Endothelial cell of umbilical vein (primary cell): ENCODE results near the gene LHX5. TPM values are rescaled to one million over a fixed set of nuclear protein-coding genes. Genes with fewer than 3 reads are reported as not detected.

Experiments
- BruUV-seq: library from RNA; stranded (reverse); fragments of 400-500 nt; replicated peaks from 2 replicates; lab custom pipeline; 2021; lab: Mats Ljungman, UMichigan
- CTCF ChIA-PET: fragments of 300-600, 350-600 bp; sonication (Branson Sonifier 250); formaldehyde crosslinking; loops from one replicate; lab custom pipeline; 2021; ENCODE audit warnings: antibody characterized with exemption, inconsistent platforms; lab: Charles Lee
- POLR2A ChIA-PET: fragments of 300-600, 350-600 bp; sonication (Branson Sonifier 250); formaldehyde crosslinking; loops from one replicate; lab custom pipeline; 2021; ENCODE audit warnings: antibody characterized with exemption, inconsistent platforms; lab: Charles Lee
- DNase-seq: peaks from one replicate; pipeline ENCODE4 v3.0.0-alpha.2; 2011; ENCODE audit warnings: low read depth, low spot score
- FAIRE-seq: peaks from 2 replicates; lab custom pipeline; 2011; peaks lifted over from hg19 to GRCh38; lab: Jason Lieb, UNC
- H2AFZ ChIP-seq: 2 replicates; pipeline ENCODE4 v1.6.0; 2012; ENCODE audit warnings: low read depth, low read length, control low read depth, inconsistent platforms
- H3K27ac ChIP-seq: 2 replicates; pipeline ENCODE4 v1.5.1; 2011; ENCODE audit warnings: low read depth, mild to moderate bottlenecking, control low read depth, low read length, moderate library complexity; ENCODE audit not compliant: insufficient read depth
- H3K27me3 ChIP-seq, 2 experiments: 2 replicates each; pipeline versions ENCODE4 v1.6.0 to v1.6.1; 2011; ENCODE audit warnings: low read length in 2 of 2, mixed read lengths in 1 of 2; ENCODE audit not compliant: control insufficient read depth in 2 of 2, insufficient read depth in 2 of 2
- H3K36me3 ChIP-seq, 2 experiments: 2 replicates in 1 of 2; 3 replicates in 1 of 2; pipeline ENCODE4 v1.5.1; 2011; ENCODE audit warnings: low read length in 2 of 2, mild to moderate bottlenecking in 1 of 2, moderate library complexity in 1 of 2; ENCODE audit not compliant: control insufficient read depth in 2 of 2, insufficient read depth in 2 of 2; ENCODE audit errors: extremely low read depth in 1 of 2
- H3K4me1 ChIP-seq: 3 replicates; pipeline ENCODE4 v1.5.1; 2011; ENCODE audit warnings: mild to moderate bottlenecking, low read length; ENCODE audit not compliant: control insufficient read depth, insufficient read depth; ENCODE audit errors: extremely low read depth
- H3K4me2 ChIP-seq: 2 replicates; pipeline ENCODE4 v1.6.1; 2011; ENCODE audit warnings: low read length, control low read depth, mixed read lengths; ENCODE audit not compliant: insufficient read depth
- H3K4me3 ChIP-seq, 3 experiments: fragments of 200-600 bp in 1 of 3; sonication (generic), shearing (Covaris generic) in 1 of 3; replicated peaks in 1 of 3; 2 replicates each; pipeline ENCODE4 v1.5.1; 2011 to 2016; ENCODE audit warnings: control low read depth in 3 of 3, low read length in 3 of 3, mild to moderate bottlenecking in 2 of 3, inconsistent platforms in 1 of 3, low read depth in 1 of 3, moderate library complexity in 1 of 3; ENCODE audit not compliant: insufficient read depth in 1 of 3
- H3K79me2 ChIP-seq: 2 replicates; pipeline ENCODE4 v1.6.0; 2012; ENCODE audit warnings: low read length, inconsistent platforms; ENCODE audit not compliant: control insufficient read depth, insufficient read depth
- H3K9ac ChIP-seq: replicated peaks from 2 replicates; pipeline ENCODE3; 2011; ENCODE audit warnings: low read length, control low read depth; ENCODE audit not compliant: insufficient read depth; ENCODE audit errors: extremely low read depth
- H3K9me1 ChIP-seq: replicated peaks from 3 replicates; pipeline ENCODE4 v1.6.0; 2011; ENCODE audit warnings: mild to moderate bottlenecking, low read length; ENCODE audit not compliant: control insufficient read depth, insufficient read depth; ENCODE audit errors: extremely low read depth
- H3K9me3 ChIP-seq: replicated peaks from 2 replicates; pipeline ENCODE4 v1.5.1; 2012; ENCODE audit warnings: low read length, inconsistent platforms; ENCODE audit not compliant: control insufficient read depth, insufficient read depth
- H4K20me1 ChIP-seq: replicated peaks from 2 replicates; pipeline ENCODE3; 2011; ENCODE audit warnings: mild to moderate bottlenecking, low read length; ENCODE audit not compliant: control insufficient read depth, insufficient read depth; ENCODE audit errors: extremely low read depth
- EZH2 ChIP-seq: IDR thresholded peaks from 2 replicates; pipeline ENCODE4 v1.6.1; 2012; ENCODE audit warnings: borderline replicate concordance, low read depth, mild to moderate bottlenecking, moderate library complexity, low read length, inconsistent platforms; ENCODE audit not compliant: severe bottlenecking
- FOS ChIP-seq: IDR thresholded peaks from 2 replicates; pipeline ENCODE4 v1.6.1; 2011; ENCODE audit warnings: mild to moderate bottlenecking, low read length, moderate library complexity, borderline replicate concordance; ENCODE audit not compliant: insufficient read depth
- GATA2 ChIP-seq: IDR thresholded peaks from 2 replicates; pipeline ENCODE4 v1.7.0; 2011; ENCODE audit warnings: low read depth, mild to moderate bottlenecking, moderate library complexity, mixed read lengths, low read length; ENCODE audit not compliant: insufficient read length, insufficient read depth
- JUN ChIP-seq: IDR thresholded peaks from 2 replicates; pipeline ENCODE4 v1.6.1; 2011; ENCODE audit warnings: borderline replicate concordance, low read depth; ENCODE audit not compliant: insufficient read length, insufficient read depth
- MYC ChIP-seq: IDR thresholded peaks from one replicate; pipeline ENCODE4 v1.6.1; 2011; ENCODE audit warnings: mild to moderate bottlenecking, low read depth, low read length
- POLR2A ChIP-seq: IDR thresholded peaks from 2 replicates; pipeline ENCODE4 v1.6.1; 2012; ENCODE audit warnings: low read depth, mild to moderate bottlenecking, control low read depth, low read length
- POLR2AphosphoS5 ChIP-seq: IDR thresholded peaks from 2 replicates; pipeline ENCODE4 v1.6.1; 2012; ENCODE audit warnings: low read depth, mild to moderate bottlenecking, control low read depth, low read length, moderate library complexity; ENCODE audit not compliant: insufficient read depth
- dilution Hi-C: fragments of 300-500 bp; cut with MboI; formaldehyde crosslinking; loops from one replicate; pipeline ENCODE4 v1.15.0; 2019; ENCODE audit warnings: low sequenced_read_pairs; ENCODE audit not compliant: extremely low pct_ligation_motif_present
- intact Hi-C: fragments of 100-400 bp; cut with micrococcal nuclease; formaldehyde crosslinking; loops from one replicate; pipeline ENCODE4 v1.10.0; 2022
- polyA plus RNA-seq, 4 experiments: library from polyadenylated mRNA; depleted of rRNA in 3 of 4; stranded (reverse) in 3 of 4; unstranded in 1 of 4; fragments of >200 nt; gene quantifications; 2 replicates each; pipeline versions ENCODE4 v1.2.1 to v1.2.3, GENCODE V29; 2011 to 2012; ENCODE audit warnings: missing spikeins in 1 of 4
- total RNA-seq: library from RNA; stranded (reverse); gene quantifications from 2 replicates; pipeline ENCODE4 v1.2.3, GENCODE V29; 2021
- TF ChIP-seq, protein P1 (sequence below), 2 donors: IDR thresholded peaks; 1 replicate in 1 of 2; 2 replicates in 1 of 2; pipeline ENCODE4 v1.5.1; 2011; ENCODE audit warnings: low read length in 2 of 2, mild to moderate bottlenecking in 2 of 2, moderate library complexity in 2 of 2, control low read depth in 1 of 2, inconsistent platforms in 1 of 2, low read depth in 1 of 2; ENCODE audit not compliant: insufficient read depth in 1 of 2; ENCODE audit errors: extremely low read depth in 1 of 2
- TF ChIP-seq, protein P2 (sequence below): IDR thresholded peaks from 2 replicates; pipeline ENCODE4 v1.6.1; 2011; ENCODE audit not compliant: insufficient read depth, insufficient read length

LHX5 gene
- total and polyA plus RNA-seq, 2 donors (not counting 3 experiments of a cell fraction or from before 2014, with no cell fraction given): not detected

DNA sequence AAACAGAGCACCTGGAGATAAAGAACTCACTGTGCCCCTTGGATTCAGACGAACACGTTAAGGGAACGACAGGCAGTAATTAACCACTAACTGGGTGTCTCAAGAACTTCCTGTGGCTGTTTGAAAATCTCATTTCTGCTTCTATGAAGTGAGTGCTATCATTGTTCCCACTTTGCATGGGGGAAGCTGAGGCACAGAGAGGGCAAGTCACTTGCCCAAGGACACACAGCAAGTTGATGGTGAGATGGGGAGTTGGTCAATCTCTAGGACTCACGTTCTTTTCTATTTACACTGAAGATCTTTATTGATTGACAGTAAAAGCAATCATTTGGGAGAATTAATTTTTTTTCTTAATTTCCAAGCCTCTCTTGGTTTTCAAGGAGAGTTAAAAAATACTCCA, 26.8 kb upstream of the LHX5 start:
- H3K27ac ChIP-seq: no peak overlapping the region
- no peaks in the 10 kb centered on the region for H3K9me3 ChIP-seq
- H4K20me1 ChIP-seq: no peaks in the 10 kb centered on the region
- no peak overlapping the region for H3K9ac ChIP-seq
- H2AFZ ChIP-seq: no peak overlapping the region
- no peaks in the 10 kb centered on the region for H3K4me1 ChIP-seq
- FAIRE-seq (no peak), DNase-seq (no peak)
- H3K9me1 ChIP-seq: no peaks in the 10 kb centered on the region
- TF ChIP-seq POLR2AphosphoS5: no peak
- TF ChIP-seq, protein P1, sequence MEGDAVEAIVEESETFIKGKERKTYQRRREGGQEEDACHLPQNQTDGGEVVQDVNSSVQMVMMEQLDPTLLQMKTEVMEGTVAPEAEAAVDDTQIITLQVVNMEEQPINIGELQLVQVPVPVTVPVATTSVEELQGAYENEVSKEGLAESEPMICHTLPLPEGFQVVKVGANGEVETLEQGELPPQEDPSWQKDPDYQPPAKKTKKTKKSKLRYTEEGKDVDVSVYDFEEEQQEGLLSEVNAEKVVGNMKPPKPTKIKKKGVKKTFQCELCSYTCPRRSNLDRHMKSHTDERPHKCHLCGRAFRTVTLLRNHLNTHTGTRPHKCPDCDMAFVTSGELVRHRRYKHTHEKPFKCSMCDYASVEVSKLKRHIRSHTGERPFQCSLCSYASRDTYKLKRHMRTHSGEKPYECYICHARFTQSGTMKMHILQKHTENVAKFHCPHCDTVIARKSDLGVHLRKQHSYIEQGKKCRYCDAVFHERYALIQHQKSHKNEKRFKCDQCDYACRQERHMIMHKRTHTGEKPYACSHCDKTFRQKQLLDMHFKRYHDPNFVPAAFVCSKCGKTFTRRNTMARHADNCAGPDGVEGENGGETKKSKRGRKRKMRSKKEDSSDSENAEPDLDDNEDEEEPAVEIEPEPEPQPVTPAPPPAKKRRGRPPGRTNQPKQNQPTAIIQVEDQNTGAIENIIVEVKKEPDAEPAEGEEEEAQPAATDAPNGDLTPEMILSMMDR (IDR thresholded peaks at IDR 0.05; ENCODE audit: extremely low read depth in 1 of 2, insufficient read depth in 1 of 2, low read depth in 1 of 2, low read length in 2 of 2): no peak
- TF ChIP-seq POLR2A: no peak
- TF ChIP-seq FOS: no peak
- TF ChIP-seq JUN: no peak
- TF ChIP-seq EZH2: no peak
- TF ChIP-seq, protein P2, sequence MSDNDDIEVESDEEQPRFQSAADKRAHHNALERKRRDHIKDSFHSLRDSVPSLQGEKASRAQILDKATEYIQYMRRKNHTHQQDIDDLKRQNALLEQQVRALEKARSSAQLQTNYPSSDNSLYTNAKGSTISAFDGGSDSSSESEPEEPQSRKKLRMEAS: no peak
- no peak for TF ChIP-seq MYC
- no peak for TF ChIP-seq GATA2
- BruUV-seq: no TSS peak
- POLR2A ChIA-PET: no interaction called here
- dilution Hi-C loops: no loop called here
- CTCF ChIA-PET: no interaction called here
- no peaks in the 10 kb centered on the region for H3K36me3 ChIP-seq
- intact Hi-C loops: no loop called here
- H3K4me2 ChIP-seq: no peak overlapping the region
- no peaks in the 10 kb centered on the region for H3K79me2 ChIP-seq
- no peak overlapping the region for H3K4me3 ChIP-seq
- H3K27me3 ChIP-seq: no peaks in the 10 kb centered on the region
